ENCODE results near the gene AKAP13. TPM values are rescaled to one million over a fixed set of nuclear protein-coding genes. Genes with fewer than 3 reads are reported as not detected.

The AKAP13 gene
- total and polyA plus RNA-seq, 9 donors = 45.3 to 190 (median 98.6) TPM

- H3K27ac ChIP-seq = no peak overlapping the region
- no peak for DNase-seq
- H3K27me3 ChIP-seq = no peaks in the 10 kb centered on the region
- TF ChIP-seq CTCF (IDR thresholded peaks at IDR 0.05) = no peak
- H3K4me3 ChIP-seq = no peak overlapping the region
- H3K9me3 ChIP-seq = no peaks in the 10 kb centered on the region
- 67 to 78% (median 74%) methylated on average over 6 of the region's 6 CpGs for WGBS, 3 donors
- H3K36me3 ChIP-seq = no peaks in the 10 kb centered on the region
- H3K4me1 ChIP-seq (ENCODE audit: insufficient read depth) = peaks cover 5% of the 10 kb centered on the region
- intact Hi-C loops (cut with DNase I) = loop anchor here in 1 of 4 donors (10.0 kb wide), 1 partner anchor 205 kb away; no protein-coding TSS in a partner anchor
Observed at GRCh38 chr15:85500060-85500708, 119.8 kb downstream of the AKAP13 start.

GRCh38 chr15:85500729-85501128 is 120.3 kb downstream of the AKAP13 start:
- no peak overlapping the region for H3K27ac ChIP-seq
- intact Hi-C loops (cut with DNase I) = loop anchor here in 1 of 4 donors (10.0 kb wide), 1 partner anchor 206 kb away; no protein-coding TSS in a partner anchor
- TF ChIP-seq EP300 (IDR thresholded peaks at IDR 0.05) = no peak
- TF ChIP-seq CTCF (IDR thresholded peaks at IDR 0.05) = no peak
- no peak for TF ChIP-seq POLR2A (IDR thresholded peaks at IDR 0.05)
- no peaks in the 10 kb centered on the region for H3K36me3 ChIP-seq
- no peaks in the 10 kb centered on the region for H3K27me3 ChIP-seq
- H3K9me3 ChIP-seq = no peaks in the 10 kb centered on the region
- H3K4me3 ChIP-seq = no peak overlapping the region
- WGBS, 3 donors = 23 to 38% (median 32%) methylated on average over 4 of the region's 4 CpGs
- no peak for DNase-seq
- H3K4me1 ChIP-seq (ENCODE audit: insufficient read depth) = peaks cover 5% of the 10 kb centered on the region

GRCh38 chr15:85501574-85501973 is 121.2 kb downstream of the AKAP13 start:
- WGBS, 3 donors = 94 to 98% (median 96%) methylated on average over 2 of the region's 2 CpGs
- DNase-seq = no peak
- no peak overlapping the region for H3K4me3 ChIP-seq
- H3K27ac ChIP-seq = no peak overlapping the region
- intact Hi-C loops (cut with DNase I) = loop anchor here in 1 of 4 donors (10.0 kb wide), 1 partner anchor 207 kb away; no protein-coding TSS in a partner anchor
- H3K36me3 ChIP-seq = no peaks in the 10 kb centered on the region
- H3K27me3 ChIP-seq = no peaks in the 10 kb centered on the region
- peaks cover 5% of the 10 kb centered on the region for H3K4me1 ChIP-seq (ENCODE audit: insufficient read depth)
- H3K9me3 ChIP-seq = no peaks in the 10 kb centered on the region
- no peak for TF ChIP-seq POLR2A (IDR thresholded peaks at IDR 0.05)
- no peak for TF ChIP-seq EP300 (IDR thresholded peaks at IDR 0.05)
- TF ChIP-seq CTCF (IDR thresholded peaks at IDR 0.05) = no peak

GRCh38 chr15:85503151-85503799 is 122.9 kb downstream of the AKAP13 start:
- no peak overlapping the region for H3K4me3 ChIP-seq
- peaks cover 5% of the 10 kb centered on the region for H3K4me1 ChIP-seq (ENCODE audit: insufficient read depth)
- 68 to 96% (median 79%) methylated on average over 4 of the region's 4 CpGs for WGBS, 3 donors
- no peaks in the 10 kb centered on the region for H3K36me3 ChIP-seq
- intact Hi-C loops (cut with DNase I) = loop anchor here in 1 of 4 donors (10.0 kb wide), 1 partner anchor 208 kb away; no protein-coding TSS in a partner anchor
- no peaks in the 10 kb centered on the region for H3K9me3 ChIP-seq
- no peak for DNase-seq
- H3K27me3 ChIP-seq = no peaks in the 10 kb centered on the region
- TF ChIP-seq POLR2A (IDR thresholded peaks at IDR 0.05) (no peak), EP300 (IDR thresholded peaks at IDR 0.05) (no peak), CTCF (IDR thresholded peaks at IDR 0.05) (no peak)
- no peak overlapping the region for H3K27ac ChIP-seq

Measured in ovary (tissue), 9 donors.